ENCODE results near the gene GYG2. TPM values are rescaled to one million over a fixed set of nuclear protein-coding genes. Genes with fewer than 3 reads are reported as not detected.

Gene GYG2
- total RNA-seq, 1 experiment from 2014 or later: 39.8 TPM

- intact Hi-C loops (cut with micrococcal nuclease; ENCODE audit: unreplicated experiment): no loop called here
- ChIA-PET POLR2A (ENCODE audit: low non-redundant PET) (no interaction called here), CTCF (no interaction called here)
- no peaks in the 10 kb centered on the region for H3K4me1 ChIP-seq (ENCODE audit: insufficient read depth, low read length, poor library complexity, severe bottlenecking)
- no peaks in the 10 kb centered on the region for H3K27me3 ChIP-seq (replicated peaks; ENCODE audit: insufficient read depth, low read depth, low read length, poor library complexity)
- H3K36me3 ChIP-seq (ENCODE audit: insufficient read depth, low read length, poor library complexity, severe bottlenecking): no peaks in the 10 kb centered on the region
- DNase-seq (ENCODE audit: low spot score): no peak
- no peak overlapping the region for H3K27ac ChIP-seq (ENCODE audit: low read depth, low read length, poor library complexity, severe bottlenecking)
- no peak overlapping the region for H3K4me3 ChIP-seq (ENCODE audit: low read depth, low read length, poor library complexity, severe bottlenecking)
- no TSS peak for BruUV-seq (replicated peaks)
- H3K9me3 ChIP-seq (ENCODE audit: low read depth, low read length, poor library complexity, severe bottlenecking): no peaks in the 10 kb centered on the region
- TF ChIP-seq EZH2 (IDR thresholded peaks at IDR 0.05; ENCODE audit: borderline replicate concordance, low read depth, low read length, poor library complexity, severe bottlenecking) (no peak), CTCF (conservative IDR thresholded peaks at IDR 0.05; ENCODE audit: low read depth, low read length) (no peak)
Observed at GRCh38 chrX:2910109-2910508, 81.4 kb downstream of the GYG2 start.

DNA sequence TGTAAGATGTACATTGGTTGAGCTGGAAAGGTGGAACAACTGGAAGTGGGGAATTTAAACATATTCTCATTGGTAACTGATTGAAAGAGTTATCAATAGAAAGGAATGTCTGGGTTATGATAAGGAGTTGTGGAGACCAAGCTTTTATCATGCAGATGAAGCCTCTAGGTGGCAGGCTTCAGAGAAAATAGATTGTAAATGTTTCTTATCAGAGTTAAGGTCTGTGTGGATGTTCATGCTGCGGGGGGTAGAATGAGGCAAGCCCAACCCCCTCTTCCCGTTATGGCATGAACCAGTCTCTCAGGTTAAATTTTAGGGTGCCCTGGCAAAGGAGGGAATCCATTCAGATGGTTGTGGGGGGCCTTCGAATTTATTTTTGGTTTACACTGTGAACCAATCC is 84.4 kb downstream of the GYG2 start:
- H3K27me3 ChIP-seq (replicated peaks; ENCODE audit: insufficient read depth, low read depth, low read length, poor library complexity): no peaks in the 10 kb centered on the region
- ChIA-PET POLR2A (ENCODE audit: low non-redundant PET) (no interaction called here), CTCF (no interaction called here)
- no peaks in the 10 kb centered on the region for H3K4me1 ChIP-seq (ENCODE audit: insufficient read depth, low read length, poor library complexity, severe bottlenecking)
- DNase-seq (ENCODE audit: low spot score): peak; percentile 22
- no peak overlapping the region for H3K4me3 ChIP-seq (ENCODE audit: low read depth, low read length, poor library complexity, severe bottlenecking)
- H3K27ac ChIP-seq (ENCODE audit: low read depth, low read length, poor library complexity, severe bottlenecking): no peak overlapping the region
- TF ChIP-seq EZH2 (IDR thresholded peaks at IDR 0.05; ENCODE audit: borderline replicate concordance, low read depth, low read length, poor library complexity, severe bottlenecking) (no peak), CTCF (conservative IDR thresholded peaks at IDR 0.05; ENCODE audit: low read depth, low read length) (peak; percentile 64)
- no peaks in the 10 kb centered on the region for H3K36me3 ChIP-seq (ENCODE audit: insufficient read depth, low read length, poor library complexity, severe bottlenecking)
- intact Hi-C loops (cut with micrococcal nuclease; ENCODE audit: unreplicated experiment): no loop called here
- BruUV-seq (replicated peaks): no TSS peak
- no peaks in the 10 kb centered on the region for H3K9me3 ChIP-seq (ENCODE audit: low read depth, low read length, poor library complexity, severe bottlenecking)

GRCh38 chrX:2917767-2918166 is 89.0 kb downstream of the GYG2 start:
- TF ChIP-seq EZH2 (IDR thresholded peaks at IDR 0.05; ENCODE audit: borderline replicate concordance, low read depth, low read length, poor library complexity, severe bottlenecking) (no peak), CTCF (conservative IDR thresholded peaks at IDR 0.05; ENCODE audit: low read depth, low read length) (no peak)
- no peaks in the 10 kb centered on the region for H3K36me3 ChIP-seq (ENCODE audit: insufficient read depth, low read length, poor library complexity, severe bottlenecking)
- H3K27me3 ChIP-seq (replicated peaks; ENCODE audit: insufficient read depth, low read depth, low read length, poor library complexity): no peaks in the 10 kb centered on the region
- no peak for DNase-seq (ENCODE audit: low spot score)
- BruUV-seq (replicated peaks): no TSS peak
- CTCF ChIA-PET: no interaction called here
- H3K9me3 ChIP-seq (ENCODE audit: low read depth, low read length, poor library complexity, severe bottlenecking): no peaks in the 10 kb centered on the region
- no peak overlapping the region for H3K4me3 ChIP-seq (ENCODE audit: low read depth, low read length, poor library complexity, severe bottlenecking)
- H3K4me1 ChIP-seq (ENCODE audit: insufficient read depth, low read length, poor library complexity, severe bottlenecking): no peaks in the 10 kb centered on the region
- POLR2A ChIA-PET (ENCODE audit: low non-redundant PET): no interaction called here
- intact Hi-C loops (cut with micrococcal nuclease; ENCODE audit: unreplicated experiment): no loop called here
- no peak overlapping the region for H3K27ac ChIP-seq (ENCODE audit: low read depth, low read length, poor library complexity, severe bottlenecking)

All from A673 (cell line).